ENCODE results near the gene NEXN. TPM values are rescaled to one million over a fixed set of nuclear protein-coding genes. Genes with fewer than 3 reads are reported as not detected.

NEXN gene
- total and polyA plus RNA-seq, 2 of the 13 experiments (the other 11 are each of a cell fraction or from before 2014, with no cell fraction given) = 0.07 to 0.97 TPM

DNA sequence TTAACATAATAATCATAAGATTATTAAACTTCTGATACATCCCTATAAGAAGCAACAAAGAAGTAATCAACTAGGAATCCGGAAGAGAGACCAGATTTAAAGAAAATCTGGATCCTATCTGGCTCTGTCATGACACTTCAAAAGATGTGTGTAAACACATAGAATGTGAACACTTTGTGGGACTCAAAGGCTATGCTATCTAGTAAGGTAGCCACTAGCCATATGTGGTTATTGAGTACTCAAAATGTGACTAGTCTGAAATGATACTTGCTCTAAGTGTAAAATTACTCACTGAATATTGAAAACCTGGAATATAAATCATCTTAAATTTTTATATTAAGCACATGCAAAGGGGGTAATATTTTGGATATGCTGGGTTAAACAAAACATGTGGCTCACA lies 81.8 kb downstream of the NEXN start (continued):
- no peak for TF ChIP-seq ZNF282 (IDR thresholded peaks at IDR 0.05; ENCODE audit: partially characterized antibody)
- TF ChIP-seq KLF9 (CRISPR knock-in tag; IDR thresholded peaks at IDR 0.05; ENCODE audit: low read depth) = no peak
- TF ChIP-seq, protein P1, sequence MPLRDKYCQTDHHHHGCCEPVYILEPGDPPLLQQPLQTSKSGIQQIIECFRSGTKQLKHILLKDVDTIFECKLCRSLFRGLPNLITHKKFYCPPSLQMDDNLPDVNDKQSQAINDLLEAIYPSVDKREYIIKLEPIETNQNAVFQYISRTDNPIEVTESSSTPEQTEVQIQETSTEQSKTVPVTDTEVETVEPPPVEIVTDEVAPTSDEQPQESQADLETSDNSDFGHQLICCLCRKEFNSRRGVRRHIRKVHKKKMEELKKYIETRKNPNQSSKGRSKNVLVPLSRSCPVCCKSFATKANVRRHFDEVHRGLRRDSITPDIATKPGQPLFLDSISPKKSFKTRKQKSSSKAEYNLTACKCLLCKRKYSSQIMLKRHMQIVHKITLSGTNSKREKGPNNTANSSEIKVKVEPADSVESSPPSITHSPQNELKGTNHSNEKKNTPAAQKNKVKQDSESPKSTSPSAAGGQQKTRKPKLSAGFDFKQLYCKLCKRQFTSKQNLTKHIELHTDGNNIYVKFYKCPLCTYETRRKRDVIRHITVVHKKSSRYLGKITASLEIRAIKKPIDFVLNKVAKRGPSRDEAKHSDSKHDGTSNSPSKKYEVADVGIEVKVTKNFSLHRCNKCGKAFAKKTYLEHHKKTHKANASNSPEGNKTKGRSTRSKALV (CRISPR knock-in tag; IDR thresholded peaks at IDR 0.05) = no peak
- TF ChIP-seq POLR2AphosphoS2 (IDR thresholded peaks at IDR 0.05; ENCODE audit: low read depth, low read length) = no peak
- TF ChIP-seq TARDBP (CRISPR knock-in tag; IDR thresholded peaks at IDR 0.05) = no peak
- TF ChIP-seq, protein P2, sequence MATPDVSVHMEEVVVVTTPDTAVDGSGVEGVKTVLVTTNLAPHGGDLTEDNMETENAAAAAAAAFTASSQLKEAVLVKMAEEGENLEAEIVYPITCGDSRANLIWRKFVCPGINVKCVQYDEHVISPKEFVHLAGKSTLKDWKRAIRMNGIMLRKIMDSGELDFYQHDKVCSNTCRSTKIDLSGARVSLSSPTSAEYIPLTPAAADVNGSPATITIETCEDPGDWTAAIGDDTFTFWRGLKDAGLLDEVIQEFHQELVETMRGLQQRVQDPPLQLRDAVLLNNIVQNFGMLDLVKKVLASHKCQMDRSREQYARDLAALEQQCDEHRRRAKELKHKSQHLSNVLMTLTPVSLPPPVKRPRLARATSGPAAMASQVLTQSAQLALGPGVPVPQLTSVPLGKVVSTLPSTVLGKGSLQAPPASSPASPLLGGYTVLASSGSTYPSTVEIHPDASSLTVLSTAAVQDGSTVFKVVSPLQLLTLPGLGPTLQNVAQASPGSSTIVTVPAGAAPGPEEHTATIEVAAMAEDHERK (CRISPR knock-in tag; IDR thresholded peaks at IDR 0.05; ENCODE audit: low read depth) = no peak
- TF ChIP-seq ZNF746 (CRISPR knock-in tag; IDR thresholded peaks at IDR 0.05) = no peak
- TF ChIP-seq GATAD2A (CRISPR knock-in tag; IDR thresholded peaks at IDR 0.05) = no peak
- TF ChIP-seq SATB2 (CRISPR knock-in tag; IDR thresholded peaks at IDR 0.05) = no peak
- no peak for TF ChIP-seq JDP2 (CRISPR knock-in tag; IDR thresholded peaks at IDR 0.05; ENCODE audit: borderline replicate concordance)
- TF ChIP-seq, protein P3, sequence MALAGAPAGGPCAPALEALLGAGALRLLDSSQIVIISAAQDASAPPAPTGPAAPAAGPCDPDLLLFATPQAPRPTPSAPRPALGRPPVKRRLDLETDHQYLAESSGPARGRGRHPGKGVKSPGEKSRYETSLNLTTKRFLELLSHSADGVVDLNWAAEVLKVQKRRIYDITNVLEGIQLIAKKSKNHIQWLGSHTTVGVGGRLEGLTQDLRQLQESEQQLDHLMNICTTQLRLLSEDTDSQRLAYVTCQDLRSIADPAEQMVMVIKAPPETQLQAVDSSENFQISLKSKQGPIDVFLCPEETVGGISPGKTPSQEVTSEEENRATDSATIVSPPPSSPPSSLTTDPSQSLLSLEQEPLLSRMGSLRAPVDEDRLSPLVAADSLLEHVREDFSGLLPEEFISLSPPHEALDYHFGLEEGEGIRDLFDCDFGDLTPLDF (CRISPR knock-in tag; IDR thresholded peaks at IDR 0.05) = no peak

Data from HepG2 (cell line).